IPS-NIHi7 (cell line): Measurements from ENCODE around the gene ADAM33.

Experiments used
- DNase-seq: peaks from one replicate; pipeline ENCODE4 v3.0.0; 2012; ENCODE audit warnings: mixed read lengths; ENCODE audit errors: extremely low spot score

ADAM33 gene

GRCh38 chr20:3706774-3707507 is 25.1 kb upstream of the ADAM33 start:
- DNase-seq: no peak

GRCh38 chr20:3705970-3706739 is 24.3 kb upstream of the ADAM33 start:
- no peak for DNase-seq

- DNase-seq: no peak
These were observed 23.7 kb upstream of the ADAM33 start for GRCh38 chr20:3705491-3705969.

GRCh38 chr20:3704087-3704486 is 22.3 kb upstream of the ADAM33 start:
- DNase-seq: no peak

- no peak for DNase-seq
These were observed 21.0 kb upstream of the ADAM33 start for GRCh38 chr20:3702611-3703391.

GRCh38 chr20:3701061-3701998 is 19.5 kb upstream of the ADAM33 start:
- no peak for DNase-seq

GRCh38 chr20:3699037-3699436 is 17.2 kb upstream of the ADAM33 start:
- DNase-seq: no peak

GRCh38 chr20:3698591-3699001 is 16.8 kb upstream of the ADAM33 start:
- DNase-seq: no peak

- DNase-seq: no peak
These were observed 15.9 kb upstream of the ADAM33 start for GRCh38 chr20:3697588-3698305.

GRCh38 chr20:3696745-3697587 is 15.2 kb upstream of the ADAM33 start:
- no peak for DNase-seq

- peak; percentile 43 for DNase-seq
These were observed 14.4 kb upstream of the ADAM33 start for GRCh38 chr20:3696200-3696599.

- no peak for DNase-seq
These were observed 13.1 kb upstream of the ADAM33 start for GRCh38 chr20:3694864-3695263.

GRCh38 chr20:3693376-3693775 is 11.6 kb upstream of the ADAM33 start:
- DNase-seq: no peak

- no peak for DNase-seq
These were observed 11.0 kb upstream of the ADAM33 start for GRCh38 chr20:3692706-3693294.

GRCh38 chr20:3691897-3692296 is 10.1 kb upstream of the ADAM33 start:
- DNase-seq: no peak

- no peak for DNase-seq
These were observed 9.5 kb upstream of the ADAM33 start for GRCh38 chr20:3691306-3691705.

GRCh38 chr20:3690413-3690812 is 8.6 kb upstream of the ADAM33 start:
- DNase-seq: no peak

GRCh38 chr20:3689978-3690377 is 8.2 kb upstream of the ADAM33 start:
- no peak for DNase-seq

- peak; percentile 67 for DNase-seq
These were observed 5.8 kb upstream of the ADAM33 start for GRCh38 chr20:3687655-3688054.
